Measurements from ENCODE around the gene PDE6C. TPM values are rescaled to one million over a fixed set of nuclear protein-coding genes. Genes with fewer than 3 reads are reported as not detected.

PDE6C gene
- total RNA-seq, 6 experiments from 2014 or later = not detected

- H3K4me1 ChIP-seq = peaks cover 0 to 17% (median 0%) of the 10 kb centered on the region in 4 donors
- H3K27ac ChIP-seq = peak overlapping the region in 1 of 3 donors; percentile 40
- DNase-seq (peak in 1 of 3 donors; percentile 56), ATAC-seq (peak; percentile 4 to 41 (median 35))
- WGBS (ENCODE audit: insufficient coverage, low coverage, low lambda C conversion rate, missing lambda C conversion rate) = 36% methylated on average over 6 of the region's 7 CpGs
- no peaks in the 10 kb centered on the region for H3K9me3 ChIP-seq
- intact Hi-C loops (cut with DNase I) = loop anchor here in 1 of 2 donors (10.0 kb wide), 1 partner anchor 84 kb away; no protein-coding TSS in a partner anchor
- H3K36me3 ChIP-seq = peaks cover 0 to 45% (median 19%) of the 10 kb centered on the region in 4 donors
- TF ChIP-seq POLR2A (IDR thresholded peaks at IDR 0.05) (no peak), CTCF (IDR thresholded peaks at IDR 0.05) (no peak)
- H3K27me3 ChIP-seq = no peaks in the 10 kb centered on the region
- no peak overlapping the region for H3K4me3 ChIP-seq
Observed at GRCh38 chr10:93590638-93591037, 21.7 kb upstream of the PDE6C start.

GRCh38 chr10:93591065-93591808, 21.1 kb upstream of the PDE6C start:
- ATAC-seq = peak; percentile 2 to 50 (median 4)
- Histone ChIP-seq H3K4me1 (peaks cover 0 to 17% (median 0%) of the 10 kb centered on the region in 4 donors), H3K4me3 (no peak overlapping the region), H3K27ac (peak overlapping the region in 1 of 3 donors; percentile 40), H3K9me3 (no peaks in the 10 kb centered on the region), H3K36me3 (peaks cover 0 to 51% (median 22%) of the 10 kb centered on the region in 4 donors), H3K27me3 (no peaks in the 10 kb centered on the region)
- TF ChIP-seq CTCF (IDR thresholded peaks at IDR 0.05) (no peak), POLR2A (IDR thresholded peaks at IDR 0.05) (peak; percentile 5)
- DNase-seq = peak in 2 of 3 donors; percentile 43 to 56
- WGBS (ENCODE audit: insufficient coverage, low coverage, low lambda C conversion rate, missing lambda C conversion rate) = 15% methylated on average over 4 of the region's 8 CpGs
- intact Hi-C loops (cut with DNase I) = loop anchor here in 1 of 2 donors (10.0 kb wide), 1 partner anchor 84 kb away; no protein-coding TSS in a partner anchor

GRCh38 chr10:93593254-93593653, 19.1 kb upstream of the PDE6C start:
- intact Hi-C loops (cut with DNase I) = loop anchor here in 1 of 2 donors (10.0 kb wide), 1 partner anchor 82 kb away; no protein-coding TSS in a partner anchor
- ATAC-seq (no peak), DNase-seq (no peak)
- Histone ChIP-seq H3K4me1 (peaks cover 0 to 17% (median 0%) of the 10 kb centered on the region in 4 donors), H3K36me3 (peaks cover 0 to 71% (median 34%) of the 10 kb centered on the region in 4 donors), H3K27ac (peak overlapping the region in 1 of 3 donors; percentile 27), H3K9me3 (no peaks in the 10 kb centered on the region), H3K27me3 (no peaks in the 10 kb centered on the region), H3K4me3 (no peak overlapping the region)
- 59% methylated on average over 3 of the region's 4 CpGs for WGBS (ENCODE audit: insufficient coverage, low coverage, low lambda C conversion rate, missing lambda C conversion rate)
- TF ChIP-seq POLR2A (IDR thresholded peaks at IDR 0.05) (no peak), CTCF (IDR thresholded peaks at IDR 0.05) (no peak)

GRCh38 chr10:93593749-93594148, 18.6 kb upstream of the PDE6C start:
- H3K36me3 ChIP-seq = peaks cover 0 to 76% (median 37%) of the 10 kb centered on the region in 4 donors
- no peak for TF ChIP-seq CTCF (IDR thresholded peaks at IDR 0.05)
- TF ChIP-seq POLR2A (IDR thresholded peaks at IDR 0.05) = no peak

More at GRCh38 chr10:93593749-93594148, 18.6 kb upstream of the PDE6C start:
- peak in 1 of 3 donors; percentile 52 for DNase-seq
- ATAC-seq = no peak
- Histone ChIP-seq H3K4me1 (peaks cover 0 to 17% (median 0%) of the 10 kb centered on the region in 4 donors), H3K27me3 (no peaks in the 10 kb centered on the region), H3K27ac (peak overlapping the region in 1 of 3 donors; percentile 27), H3K9me3 (no peaks in the 10 kb centered on the region), H3K4me3 (peak overlapping the region in 1 of 3 donors; percentile 9)
- intact Hi-C loops (cut with DNase I) = loop anchor here in 1 of 2 donors (10.0 kb wide), 1 partner anchor 81 kb away; no protein-coding TSS in a partner anchor
- WGBS (ENCODE audit: insufficient coverage, low coverage, low lambda C conversion rate, missing lambda C conversion rate) = 69% methylated on average over 9 of the region's 18 CpGs
